Thyroid gland (tissue), 4 donors: Measurements from ENCODE around the gene TDRD7. TPM values are rescaled to one million over a fixed set of nuclear protein-coding genes. Genes with fewer than 3 reads are reported as not detected.

Experiments
- DNase-seq, 2 donors: peaks; one replicate each; pipeline ENCODE4 v3.0.0-alpha.2; 2019
- H3K27ac ChIP-seq, 3 donors: fragments of 200-600 bp; sonication (generic); 1 replicate in 2 of 3; 2 replicates in 1 of 3; pipeline ENCODE4 v1.5.1; 2016 to 2019; ENCODE audit warnings: mild to moderate bottlenecking in 1 of 3, moderate library complexity in 1 of 3
- H3K27me3 ChIP-seq: fragments of 200-600 bp; sonication (generic); one replicate; pipeline ENCODE4 v1.5.1; 2019
- H3K36me3 ChIP-seq, 2 donors: fragments of 200-600 bp; sonication (generic); one replicate each; pipeline ENCODE4 v1.5.1; 2016 to 2019
- H3K4me1 ChIP-seq, 2 donors: fragments of 200-600 bp; sonication (generic); one replicate each; pipeline ENCODE4 v1.5.1; 2017 to 2019
- H3K4me3 ChIP-seq, 3 donors: fragments of 200-600 bp; sonication (generic); replicated peaks in 1 of 3; 1 replicate in 2 of 3; 2 replicates in 1 of 3; pipeline ENCODE4 v1.5.1; 2016; ENCODE audit warnings: mild to moderate bottlenecking in 1 of 3
- H3K9me3 ChIP-seq: fragments of 200-600 bp; sonication (generic); one replicate; pipeline ENCODE4 v1.5.1; 2017
- POLR2A ChIP-seq, 2 donors: fragments of 450-650 bp; IDR thresholded peaks; one replicate each; pipeline ENCODE4 v1.6.1; 2017; ENCODE audit warnings: antibody characterized with exemption in 2 of 2, mild to moderate bottlenecking in 2 of 2, moderate library complexity in 1 of 2
- WGBS, 2 donors: methylation state at CpG; one replicate each; pipeline ENCODE4 v1.1.5; 2017; 5-methylcytosine and 5-hydroxymethylcytosine counted together
- intact Hi-C: fragments of 100-400 bp; cut with DNase I; formaldehyde crosslinking; loops from one replicate; pipeline ENCODE4 v1.15.1; 2023
- total RNA-seq, 4 donors: library from RNA; depleted of rRNA; stranded (reverse); fragments of >200 nt; gene quantifications; one replicate each; pipeline ENCODE4 v1.2.3, GENCODE V29; 2016
- TF ChIP-seq, protein P1 (sequence below), 6 experiments: fragments of 200-600 bp in 3 of 6; fragments of 450-650 bp in 3 of 6; sonication (generic) in 3 of 6; IDR thresholded peaks; one replicate each; pipeline ENCODE4 v1.5.1; 2016 to 2019; ENCODE audit warnings: antibody characterized with exemption in 6 of 6, mild to moderate bottlenecking in 2 of 6, inconsistent platforms in 1 of 6, moderate library complexity in 1 of 6

TDRD7 gene
- total RNA-seq, 4 donors from 2014 or later, result 9.9 to 12.8 (median 11.4) TPM

DNA sequence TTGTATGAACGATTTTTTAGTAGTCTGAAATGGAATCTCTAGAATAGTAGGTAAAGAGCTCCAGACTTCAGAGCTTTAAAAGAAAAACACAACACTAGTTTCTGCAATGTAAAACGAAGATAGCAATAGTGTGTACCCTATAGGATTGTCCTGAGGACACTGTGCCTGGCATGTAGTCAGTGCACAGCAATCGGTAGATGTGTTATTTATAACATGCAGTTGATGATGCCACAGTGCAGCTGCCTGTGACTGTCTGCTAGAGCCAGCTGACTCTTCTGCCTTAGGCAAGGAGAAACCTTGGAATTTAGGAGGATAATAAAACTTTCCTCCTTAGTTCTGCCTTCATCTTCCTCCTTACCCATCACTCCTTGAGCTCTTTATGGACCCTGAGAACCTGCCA lies 61.8 kb downstream of the TDRD7 start:
- TF ChIP-seq POLR2A (IDR thresholded peaks at IDR 0.05), result no peak
- TF ChIP-seq, protein P1, sequence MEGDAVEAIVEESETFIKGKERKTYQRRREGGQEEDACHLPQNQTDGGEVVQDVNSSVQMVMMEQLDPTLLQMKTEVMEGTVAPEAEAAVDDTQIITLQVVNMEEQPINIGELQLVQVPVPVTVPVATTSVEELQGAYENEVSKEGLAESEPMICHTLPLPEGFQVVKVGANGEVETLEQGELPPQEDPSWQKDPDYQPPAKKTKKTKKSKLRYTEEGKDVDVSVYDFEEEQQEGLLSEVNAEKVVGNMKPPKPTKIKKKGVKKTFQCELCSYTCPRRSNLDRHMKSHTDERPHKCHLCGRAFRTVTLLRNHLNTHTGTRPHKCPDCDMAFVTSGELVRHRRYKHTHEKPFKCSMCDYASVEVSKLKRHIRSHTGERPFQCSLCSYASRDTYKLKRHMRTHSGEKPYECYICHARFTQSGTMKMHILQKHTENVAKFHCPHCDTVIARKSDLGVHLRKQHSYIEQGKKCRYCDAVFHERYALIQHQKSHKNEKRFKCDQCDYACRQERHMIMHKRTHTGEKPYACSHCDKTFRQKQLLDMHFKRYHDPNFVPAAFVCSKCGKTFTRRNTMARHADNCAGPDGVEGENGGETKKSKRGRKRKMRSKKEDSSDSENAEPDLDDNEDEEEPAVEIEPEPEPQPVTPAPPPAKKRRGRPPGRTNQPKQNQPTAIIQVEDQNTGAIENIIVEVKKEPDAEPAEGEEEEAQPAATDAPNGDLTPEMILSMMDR (IDR thresholded peaks at IDR 0.05), result no peak
- Histone ChIP-seq H3K27me3 (no peaks in the 10 kb centered on the region), H3K4me1 (peaks cover 7 to 8% of the 10 kb centered on the region in 2 donors), H3K27ac (no peak overlapping the region), H3K4me3 (no peak overlapping the region), H3K36me3 (no peaks in the 10 kb centered on the region), H3K9me3 (no peaks in the 10 kb centered on the region)
- WGBS, 2 donors, result 84% methylated on average over 3 of the region's 3 CpGs
- no peak for DNase-seq
- intact Hi-C loops, result no loop called here

DNA sequence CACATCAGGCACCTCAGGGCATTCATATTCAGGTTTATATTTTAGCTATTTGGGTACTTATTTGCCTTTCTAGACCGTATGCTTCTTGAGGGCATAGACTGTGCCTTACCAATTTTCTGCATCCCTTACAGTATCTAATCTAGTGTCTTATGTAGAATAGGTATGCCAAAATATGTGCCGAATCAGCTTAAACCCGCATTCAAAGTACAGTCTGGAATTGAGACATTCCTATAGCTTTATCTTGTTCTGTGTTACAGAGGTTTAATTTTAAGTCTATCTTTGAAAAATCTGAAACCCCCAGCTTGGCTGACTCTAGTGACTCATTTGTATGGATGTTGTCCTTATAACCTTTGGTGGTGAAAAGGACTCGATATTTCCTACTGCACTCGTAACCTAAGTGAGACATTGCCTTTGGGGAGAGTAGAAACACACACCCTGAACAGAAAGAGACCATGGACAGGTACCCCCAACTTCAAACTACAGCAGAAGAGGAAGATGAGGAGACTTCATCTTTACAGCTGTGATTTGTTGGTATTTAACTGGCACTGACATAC lies 62.6 kb downstream of the TDRD7 start:
- Histone ChIP-seq H3K27ac (no peak overlapping the region), H3K36me3 (no peaks in the 10 kb centered on the region), H3K4me3 (no peak overlapping the region)

DNA sequence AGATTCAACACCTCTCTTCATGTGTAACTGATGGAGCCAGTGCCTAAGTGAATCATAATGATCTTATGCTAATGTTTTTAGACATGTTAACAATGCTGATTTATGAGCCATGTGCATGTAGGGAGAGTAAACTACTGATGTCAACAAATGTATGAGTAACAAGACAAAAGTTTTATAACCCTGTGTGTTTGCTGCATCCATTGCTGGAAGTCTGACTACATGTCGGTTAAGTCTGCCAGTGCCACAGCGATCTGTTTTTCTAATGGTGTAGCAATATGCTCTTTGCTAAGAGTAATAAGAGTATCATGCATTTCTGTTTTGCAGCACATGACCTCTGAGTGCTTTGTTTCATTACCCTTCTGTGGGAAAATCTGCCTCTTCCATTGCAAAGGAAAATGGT lies 63.2 kb downstream of the TDRD7 start:
- no peak overlapping the region for H3K27ac ChIP-seq
- no peak overlapping the region for H3K4me3 ChIP-seq
- no peaks in the 10 kb centered on the region for H3K27me3 ChIP-seq
- TF ChIP-seq, protein P1 (IDR thresholded peaks at IDR 0.05), result no peak
- no peak for TF ChIP-seq POLR2A (IDR thresholded peaks at IDR 0.05)
- intact Hi-C loops, result no loop called here
- no peaks in the 10 kb centered on the region for H3K36me3 ChIP-seq
- no peak for DNase-seq
- 85 to 91% methylated on average over 2 of the region's 2 CpGs for WGBS, 2 donors
- no peaks in the 10 kb centered on the region for H3K9me3 ChIP-seq
- H3K4me1 ChIP-seq, result peaks cover 0 to 9% of the 10 kb centered on the region in 2 donors

More for the DNA sequence above, 62.6 kb downstream of the TDRD7 start:
- Histone ChIP-seq H3K9me3 (no peaks in the 10 kb centered on the region), H3K4me1 (peaks cover 0 to 4% of the 10 kb centered on the region in 2 donors), H3K27me3 (no peaks in the 10 kb centered on the region)
- intact Hi-C loops, result no loop called here
- WGBS, 2 donors, result 89 to 93% methylated on average over 5 of the region's 5 CpGs
- no peak for DNase-seq
- TF ChIP-seq, protein P1 (IDR thresholded peaks at IDR 0.05), result no peak
- TF ChIP-seq POLR2A (IDR thresholded peaks at IDR 0.05), result no peak

DNA sequence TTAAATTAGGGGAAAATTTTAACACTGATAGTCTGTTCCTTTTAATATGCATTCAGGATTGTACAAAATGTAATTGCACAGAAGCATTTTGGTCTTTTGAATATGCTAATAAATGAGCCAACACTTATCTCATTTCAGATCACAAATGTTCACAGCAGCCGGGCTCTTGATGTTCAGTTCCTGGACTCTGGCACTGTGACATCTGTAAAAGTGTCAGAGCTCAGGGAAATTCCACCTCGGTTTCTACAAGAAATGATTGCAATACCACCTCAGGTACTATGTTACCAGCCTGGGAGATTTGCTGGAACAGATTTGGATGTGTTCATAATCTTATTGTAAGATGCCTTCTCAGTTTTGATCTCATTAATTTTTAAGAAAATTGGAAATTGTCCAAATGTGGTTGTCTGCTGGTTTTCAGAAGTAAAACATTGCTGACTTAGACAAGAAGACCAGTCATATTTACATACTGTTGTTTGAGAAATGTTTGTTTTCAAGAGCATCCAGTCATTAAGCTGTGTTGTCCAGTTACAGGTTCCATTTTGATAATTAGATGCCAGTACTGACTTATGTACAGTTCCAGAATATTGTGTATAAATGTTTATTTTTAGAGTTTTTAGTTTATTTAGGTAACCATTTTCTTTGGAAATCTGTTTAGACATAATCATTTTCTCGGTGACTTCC lies 66.5 kb downstream of the TDRD7 start:
- Histone ChIP-seq H3K4me3 (no peak overlapping the region), H3K36me3 (peaks cover 5% of the 10 kb centered on the region in 2 donors), H3K27ac (no peak overlapping the region), H3K27me3 (no peaks in the 10 kb centered on the region), H3K4me1 (peaks cover 0 to 12% of the 10 kb centered on the region in 2 donors), H3K9me3 (no peaks in the 10 kb centered on the region)
- DNase-seq, result peak in 1 of 2 donors; percentile 33
- TF ChIP-seq, protein P1 (IDR thresholded peaks at IDR 0.05), result no peak
- no peak for TF ChIP-seq POLR2A (IDR thresholded peaks at IDR 0.05)
- intact Hi-C loops, result no loop called here
- WGBS, 2 donors, result 53 to 57% methylated on average over 3 of the region's 3 CpGs

DNA sequence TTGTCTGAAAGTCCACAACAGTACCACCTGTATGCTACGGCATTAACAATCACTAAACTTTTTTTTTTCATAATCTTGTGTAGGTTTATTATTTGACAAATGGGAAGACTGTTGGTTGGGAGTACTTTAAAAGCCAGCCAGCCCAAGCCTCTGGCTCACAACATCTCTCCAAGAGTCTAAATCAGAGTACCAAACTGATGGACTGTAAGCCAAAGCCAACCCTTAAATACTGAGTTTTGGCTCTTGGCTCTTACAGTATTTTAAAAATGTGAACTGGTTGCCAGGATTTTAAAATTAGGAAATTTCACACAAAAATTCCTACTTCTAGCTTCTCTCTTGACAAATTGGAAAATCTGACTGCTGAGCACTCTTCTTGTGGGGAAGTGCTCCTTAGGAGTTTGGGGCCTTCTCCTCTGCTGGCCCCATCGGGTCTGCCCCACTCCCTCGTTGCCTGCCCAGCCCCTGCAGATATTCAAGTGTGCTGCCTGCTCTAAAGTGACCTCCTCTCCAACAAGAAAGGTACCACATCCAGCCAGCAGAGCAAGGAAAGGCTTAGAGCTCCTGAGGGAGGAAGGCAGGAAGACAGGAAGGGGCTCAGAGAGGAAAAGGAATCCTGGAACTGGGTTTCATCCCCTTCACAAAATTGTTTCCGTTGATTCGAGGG lies 67.7 kb downstream of the TDRD7 start:
- no peaks in the 10 kb centered on the region for H3K9me3 ChIP-seq
- H3K27me3 ChIP-seq, result no peaks in the 10 kb centered on the region
- peaks cover 7 to 19% of the 10 kb centered on the region in 2 donors for H3K4me1 ChIP-seq
- H3K4me3 ChIP-seq, result no peak overlapping the region
- DNase-seq, result peak in 1 of 2 donors; percentile 14
- H3K36me3 ChIP-seq, result peaks cover 5% of the 10 kb centered on the region in 2 donors
- H3K27ac ChIP-seq, result peak overlapping the region in 2 of 3 donors; percentile 37 to 65
- intact Hi-C loops, result no loop called here
- TF ChIP-seq, protein P1 (IDR thresholded peaks at IDR 0.05), result peak in 1 of 6 experiments; percentile 11
- TF ChIP-seq POLR2A (IDR thresholded peaks at IDR 0.05), result no peak
- 54 to 61% methylated on average over 5 of the region's 5 CpGs for whole genome bisulfite sequencing, 2 donors
